AG08395 (cell line): ENCODE results near the gene SAMD1.

Source experiments
- DNase-seq: peaks from one replicate; pipeline ENCODE4 v3.0.0; 2012; ENCODE audit warnings: mixed read lengths, low spot score

The SAMD1 gene

GRCh38 chr19:14089662-14090508 is 666 bp downstream of the SAMD1 start:
- DNase-seq = peak; percentile 51

- DNase-seq = no peak
Measured at GRCh38 chr19:14089412-14089661, 1.2 kb downstream of the SAMD1 start.

- DNase-seq = no peak
Measured at GRCh38 chr19:14088634-14089411, 1.7 kb downstream of the SAMD1 start.

- no peak for DNase-seq
Measured at GRCh38 chr19:14086098-14086497, 4.5 kb downstream of the SAMD1 start.

- DNase-seq = no peak
Measured at GRCh38 chr19:14085309-14085995, 5.1 kb downstream of the SAMD1 start, which contains the start of gene C19orf67. Gene C19orf67 (minus strand): TSS chr19:14085783. CDS start chr19:14085627, 156 bp downstream.

- DNase-seq = no peak
Measured at GRCh38 chr19:14082675-14082960, 7.9 kb downstream of the SAMD1 start.

GRCh38 chr19:14081797-14082674 is 8.5 kb downstream of the SAMD1 start:
- DNase-seq = no peak

GRCh38 chr19:14080887-14081796 is 9.4 kb downstream of the SAMD1 start:
- DNase-seq = peak; percentile 99

GRCh38 chr19:14078411-14078810 is 12.1 kb downstream of the SAMD1 start:
- no peak for DNase-seq

- DNase-seq = no peak
Measured at GRCh38 chr19:14073925-14074838, 16.4 kb downstream of the SAMD1 start.

- peak; percentile 77 for DNase-seq
Measured at GRCh38 chr19:14073261-14073924, 17.2 kb downstream of the SAMD1 start.

- DNase-seq = no peak
Measured at GRCh38 chr19:14072535-14073260, 17.9 kb downstream of the SAMD1 start, which contains the start of gene MISP3. Gene MISP3 (plus strand): TSS chr19:14072786. CDS start chr19:14073310, 524 bp downstream.

GRCh38 chr19:14070268-14071050 is 20.1 kb downstream of the SAMD1 start:
- no peak for DNase-seq

GRCh38 chr19:14066134-14066533 is 24.4 kb downstream of the SAMD1 start:
- no peak for DNase-seq

- no peak for DNase-seq
Measured at GRCh38 chr19:14063105-14063504, 27.4 kb downstream of the SAMD1 start.

GRCh38 chr19:14062558-14062855 is 28.0 kb downstream of the SAMD1 start:
- no peak for DNase-seq

- no peak for DNase-seq
Measured at GRCh38 chr19:14061751-14062557, 28.6 kb downstream of the SAMD1 start, which contains the start of gene PALM3. Gene PALM3 (minus strand): TSS chr19:14062076. CDS start chr19:14061980, 96 bp downstream.
